ENCODE data around the gene VASN. TPM values are rescaled to one million over a fixed set of nuclear protein-coding genes. Genes with fewer than 3 reads are reported as not detected.

The VASN gene
- total and polyA plus RNA-seq, 9 of the 15 experiments (the other 6 are each of a cell fraction or from before 2014, with no cell fraction given) = 0.01 to 2.5 (median 0.41) TPM; not detected in 1

- ChIA-PET POLR2A (no interaction called here), CTCF (ENCODE audit: low intra/inter-chr PET ratio) (no interaction called here)
- intact Hi-C loops (cut with micrococcal nuclease) (no loop called here), in situ Hi-C loops (cut with MboI) (no loop called here)
- DNase-seq (ENCODE audit: extremely low read depth in 1 of 4, low spot score in 3 of 4) = peak; percentile 60 to 77 (median 70)
- WGBS (ENCODE audit: insufficient coverage, low coverage, missing lambda C conversion rate) = 4% methylated on average over 24 of the region's 43 CpGs
- peak; percentile 72 for ATAC-seq
- Histone ChIP-seq H3K9me1 (ENCODE audit: control insufficient read depth, insufficient read depth, low read length) (peaks cover 5% of the 10 kb centered on the region), H3K9me3 (replicated peaks; ENCODE audit: control insufficient read depth, insufficient read depth, low read depth, low read length) (no peaks in the 10 kb centered on the region), H3K27me3 (ENCODE audit: control insufficient read depth in 2 of 2, insufficient read depth in 2 of 2, low read length in 2 of 2) (no peaks in the 10 kb centered on the region), H3K79me2 (ENCODE audit: control insufficient read depth, insufficient read depth, low read length) (peaks cover 14% of the 10 kb centered on the region), H2AFZ (ENCODE audit: low read depth, low read length) (peak overlapping the region; percentile 26; the same call in 1 of the 2 replicates), H4K20me1 (replicated peaks; ENCODE audit: control insufficient read depth, insufficient read depth, low read length) (peaks cover 6% of the 10 kb centered on the region; the same call in 1 of the 2 replicates), H3K4me3 (peak overlapping the region; percentile 60), H3K4me2 (ENCODE audit: insufficient read depth, low read length) (peak overlapping the region; percentile 75), H3K27ac (ENCODE audit: extremely low read depth, low read depth, low read length) (peak overlapping the region; percentile 76; the same call in 2 of the 3 replicates), H3K4me1 (replicated peaks in 1 of 2; ENCODE audit: control insufficient read depth in 2 of 2, insufficient read depth in 2 of 2, low read length in 2 of 2) (peaks cover 49 to 83% of the 10 kb centered on the region in 2 experiments), H3K9ac (ENCODE audit: insufficient read depth in 1 of 2, low read depth in 2 of 2, low read length in 2 of 2) (peak overlapping the region; percentile 59 to 92), H3K36me3 (ENCODE audit: control insufficient read depth, insufficient read depth, low read length) (peaks cover 8% of the 10 kb centered on the region; the same call in 2 of the 3 replicates)
- BruUV-seq (replicated peaks) = no TSS peak
- FAIRE-seq = no peak
- TF ChIP-seq MTA3 (IDR thresholded peaks at IDR 0.05; ENCODE audit: borderline replicate concordance) (0 out of 2 replicates have a peak, but pooled peaks have one; percentile 10), RBBP5 (IDR thresholded peaks at IDR 0.05; ENCODE audit: borderline replicate concordance, insufficient read depth, low read length, poor library complexity, severe bottlenecking) (peak; percentile 74), RBFOX2 (IDR thresholded peaks at IDR 0.05; ENCODE audit: low read depth, low read length) (peak; percentile 32), PCBP1 (IDR thresholded peaks at IDR 0.05; ENCODE audit: low read depth, low read length, poor library complexity, severe bottlenecking) (peak; percentile 16), RBM17 (IDR thresholded peaks at IDR 0.05; ENCODE audit: borderline replicate concordance, low read depth, low read length) (no peak), E2F6 (IDR thresholded peaks at IDR 0.05; ENCODE audit: borderline replicate concordance in 1 of 2, extremely low read depth in 1 of 2, insufficient read depth in 1 of 2, insufficient read length in 1 of 2, low read depth in 1 of 2, low read length in 1 of 2, poor library complexity in 1 of 2, severe bottlenecking in 1 of 2) (peak in 1 of 2 experiments; percentile 58), MTA1 (IDR thresholded peaks at IDR 0.05; ENCODE audit: borderline replicate concordance) (no peak), VEZF1 (CRISPR knock-in tag; IDR thresholded peaks at IDR 0.05) (peak; percentile 39), SUPT5H (IDR thresholded peaks at IDR 0.05) (no peak), POLR2G (IDR thresholded peaks at IDR 0.05; ENCODE audit: low read depth, low read length) (peak; percentile 26), PHTF2 (CRISPR knock-in tag; IDR thresholded peaks at IDR 0.05) (no peak), FOXK2 (conservative IDR thresholded peaks at IDR 0.05 in 1 of 2, IDR thresholded peaks at IDR 0.05 in 1 of 2; ENCODE audit: low read depth in 2 of 2) (0 out of 4 replicates have a peak, but pooled peaks of 1 of the 2 experiments have one; percentile 38), UBTF (IDR thresholded peaks at IDR 0.05; ENCODE audit: borderline replicate concordance in 1 of 2, low read depth in 2 of 2, low read length in 2 of 2) (peak in 1 of 2 experiments; percentile 77; a peak in 1 of 4 replicates), ZNF586 (CRISPR knock-in tag; conservative IDR thresholded peaks at IDR 0.05) (no peak), ZBTB7A (IDR thresholded peaks at IDR 0.05; ENCODE audit: borderline replicate concordance, control insufficient read depth, low read depth, low read length) (peak; percentile 49; the same call in 1 of the 2 replicates)
Observed at GRCh38 chr16:4372001-4372577, 441 bp downstream of the VASN start.

All from K562 (cell line).